ENCODE data around the gene DNAJC4.
A peak's percentile ranks its signal among the peaks of the same experiment; 100 is the strongest.

DNAJC4 gene

DNA sequence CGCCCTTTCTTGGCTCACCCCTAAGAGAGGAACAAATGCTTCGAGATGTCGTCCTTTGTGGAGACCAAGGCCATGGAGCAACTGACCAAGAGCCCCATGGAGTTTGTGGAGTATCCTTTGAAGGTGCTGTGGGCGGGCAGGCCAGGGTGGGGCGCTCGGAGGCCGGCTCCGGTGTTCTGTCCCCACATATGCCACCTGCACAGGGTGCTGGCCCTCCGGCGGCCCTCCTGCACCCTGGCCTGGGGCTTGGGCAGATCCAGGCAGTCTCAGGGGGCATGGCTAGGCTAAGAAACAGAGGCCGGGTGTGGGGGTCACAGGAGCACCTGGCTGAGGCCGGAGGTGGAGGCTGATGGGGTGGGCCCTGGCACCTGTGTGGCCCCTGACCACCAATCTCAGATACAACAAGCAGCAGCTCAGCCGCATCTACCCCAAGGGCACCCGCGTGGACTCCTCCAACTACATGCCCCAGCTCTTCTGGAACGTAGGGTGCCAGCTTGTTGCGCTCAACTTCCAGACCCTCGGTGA, 31.3 kb downstream of the DNAJC4 start:
- DNase-seq: no peak

DNA sequence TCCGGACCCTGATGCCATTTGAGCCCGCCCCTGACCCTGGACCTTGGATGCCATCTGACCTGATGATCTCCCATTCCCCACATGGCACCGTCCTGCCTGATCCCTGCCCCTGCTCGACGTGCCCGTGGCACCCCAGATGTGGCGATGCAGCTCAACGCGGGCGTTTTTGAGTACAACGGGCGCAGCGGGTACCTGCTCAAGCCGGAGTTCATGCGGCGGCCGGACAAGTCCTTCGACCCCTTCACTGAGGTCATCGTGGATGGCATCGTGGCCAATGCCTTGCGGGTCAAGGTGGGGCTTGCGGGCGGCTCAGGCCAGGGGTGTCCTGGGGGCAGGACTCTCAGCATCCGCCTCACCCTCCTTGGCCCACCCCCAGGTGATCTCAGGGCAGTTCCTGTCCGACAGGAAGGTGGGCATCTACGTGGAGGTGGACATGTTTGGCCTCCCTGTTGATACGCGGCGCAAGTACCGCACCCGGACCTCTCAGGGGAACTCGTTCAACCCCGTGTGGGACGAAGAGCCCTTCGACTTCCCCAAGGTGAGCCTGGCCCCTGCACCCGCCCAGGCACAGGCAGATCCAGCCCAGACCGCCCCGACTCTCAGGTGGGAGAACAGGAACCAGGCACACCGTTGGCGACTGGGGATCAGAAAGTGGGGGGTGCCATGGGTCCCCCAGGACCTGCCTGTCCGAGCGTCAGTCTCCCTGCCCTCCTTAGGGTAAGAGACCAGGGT, 32.1 kb downstream of the DNAJC4 start:
- DNase-seq: no peak

DNA sequence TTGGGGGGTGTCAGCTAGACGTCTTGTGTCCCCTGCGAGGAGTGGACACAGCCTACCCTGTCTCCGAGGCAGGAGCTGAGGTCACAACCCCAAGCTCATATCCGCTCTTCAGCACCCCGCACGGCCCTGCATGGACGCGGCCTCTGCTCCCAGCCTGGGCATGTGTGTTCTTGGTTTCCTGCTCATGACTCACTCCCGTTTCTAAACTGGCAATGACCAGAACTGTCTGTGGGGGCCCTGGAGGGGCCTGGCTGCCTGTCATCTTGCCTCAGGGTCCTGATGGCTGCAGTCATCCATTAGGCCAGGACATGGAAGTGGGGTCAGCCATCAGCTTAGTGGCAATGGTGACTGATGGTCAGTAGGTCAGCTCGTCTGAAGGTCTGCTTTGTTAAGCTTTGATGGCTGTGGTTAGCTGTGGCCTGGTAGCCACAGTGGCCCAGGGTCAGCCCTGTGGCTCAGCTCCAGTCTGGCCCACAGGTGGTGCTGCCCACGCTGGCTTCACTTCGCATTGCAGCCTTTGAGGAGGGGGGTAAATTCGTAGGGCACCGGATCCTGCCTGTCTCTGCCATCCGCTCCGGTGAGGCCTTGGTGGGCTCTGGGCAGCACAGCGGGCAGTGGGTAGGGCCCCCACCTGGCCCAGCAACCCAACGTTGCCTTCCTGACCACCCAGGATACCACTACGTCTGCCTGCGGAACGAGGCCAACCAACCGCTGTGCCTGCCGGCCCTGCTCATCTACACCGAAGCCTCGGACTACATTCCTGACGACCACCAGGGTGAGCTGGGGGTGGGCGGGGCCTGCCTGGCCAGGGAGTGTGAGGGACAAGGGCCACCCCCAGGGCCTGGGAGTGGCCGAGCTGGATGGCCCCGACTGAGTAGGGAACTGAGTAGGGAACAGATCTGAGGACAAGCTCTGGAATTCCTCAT, 32.9 kb downstream of the DNAJC4 start:
- DNase-seq: no peak

DNA sequence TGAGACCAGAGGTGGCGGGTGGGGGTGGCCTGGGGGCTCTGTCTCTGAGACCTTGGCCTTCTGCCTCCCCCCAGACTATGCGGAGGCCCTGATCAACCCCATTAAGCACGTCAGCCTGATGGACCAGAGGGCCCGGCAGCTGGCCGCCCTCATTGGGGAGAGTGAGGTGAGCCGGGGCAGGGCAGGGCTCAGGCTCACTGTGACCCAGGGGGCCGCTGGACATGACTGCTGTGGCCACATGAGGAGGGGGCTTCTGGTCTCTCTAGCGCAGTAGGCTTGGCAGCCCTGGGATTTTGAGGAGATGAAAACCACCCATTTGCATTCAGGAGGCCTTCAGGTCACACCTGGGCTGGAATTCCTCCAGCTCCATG, 33.6 kb downstream of the DNAJC4 start:
- DNase-seq: no peak

DNA sequence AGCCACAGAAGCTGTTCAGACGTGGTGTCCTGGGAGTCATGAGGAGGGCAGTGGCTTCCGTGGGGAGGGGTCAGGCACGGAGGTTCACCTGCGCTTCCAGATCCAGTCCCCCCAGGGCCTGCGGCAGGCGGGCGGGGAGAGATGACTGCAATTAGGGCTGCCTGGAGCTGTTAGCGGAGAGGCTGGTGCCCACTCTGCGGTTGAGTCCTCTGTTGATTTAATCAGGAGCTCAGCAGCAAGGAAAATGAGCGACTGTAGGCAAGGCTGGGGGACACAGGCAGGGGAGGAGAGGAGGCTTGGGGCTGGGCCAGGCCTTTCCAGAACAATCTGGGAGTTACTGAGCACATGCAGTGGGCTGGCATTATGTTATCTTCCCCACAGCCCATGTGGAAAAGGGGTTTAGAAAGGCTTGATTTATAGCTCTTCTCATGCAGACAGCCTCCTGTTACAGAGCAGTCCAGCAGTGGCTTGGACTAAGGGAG, 34.1 kb downstream of the DNAJC4 start:
- DNase-seq: no peak

DNA sequence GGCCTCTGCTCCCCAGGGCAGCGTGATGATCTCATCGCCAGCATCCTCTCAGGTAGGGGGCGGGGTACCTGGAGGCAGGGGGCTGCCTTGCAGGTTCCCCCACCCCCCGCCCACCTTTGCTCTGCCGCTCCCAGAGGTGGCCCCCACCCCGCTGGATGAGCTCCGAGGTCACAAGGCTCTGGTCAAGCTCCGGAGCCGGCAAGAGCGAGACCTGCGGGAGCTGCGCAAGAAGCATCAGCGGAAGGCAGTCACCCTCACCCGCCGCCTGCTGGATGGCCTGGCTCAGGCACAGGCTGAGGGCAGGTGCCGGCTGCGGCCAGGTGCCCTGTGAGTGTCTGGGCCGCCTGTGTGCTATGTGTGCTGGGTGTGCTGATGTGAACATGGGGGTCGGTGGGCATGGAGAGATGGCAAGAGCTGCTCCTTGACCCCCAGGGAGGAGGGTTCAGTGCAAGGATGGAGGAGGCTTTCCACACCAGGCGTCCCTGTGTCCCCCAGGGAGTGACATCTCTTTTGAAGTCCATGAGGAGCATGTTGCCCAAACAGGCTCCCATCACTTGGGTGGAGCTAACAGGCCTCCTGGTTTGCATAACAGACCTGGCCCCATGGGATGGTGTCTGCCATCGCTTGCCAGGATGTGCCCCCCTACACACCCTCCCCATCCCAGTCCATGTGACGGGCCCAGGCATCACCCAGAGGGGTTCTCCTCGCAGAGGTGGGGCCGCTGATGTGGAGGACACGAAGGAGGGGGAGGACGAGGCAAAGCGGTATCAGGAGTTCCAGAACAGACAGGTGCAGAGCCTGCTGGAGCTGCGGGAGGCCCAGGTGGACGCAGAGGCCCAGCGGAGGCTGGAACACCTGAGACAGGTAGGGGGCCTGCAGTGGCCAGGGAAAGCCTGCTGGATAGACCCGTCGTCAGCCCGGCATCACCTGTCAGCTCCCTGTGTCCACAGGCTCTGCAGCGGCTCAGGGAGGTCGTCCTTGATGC, 35.1 kb downstream of the DNAJC4 start:
- DNase-seq: no peak

DNA sequence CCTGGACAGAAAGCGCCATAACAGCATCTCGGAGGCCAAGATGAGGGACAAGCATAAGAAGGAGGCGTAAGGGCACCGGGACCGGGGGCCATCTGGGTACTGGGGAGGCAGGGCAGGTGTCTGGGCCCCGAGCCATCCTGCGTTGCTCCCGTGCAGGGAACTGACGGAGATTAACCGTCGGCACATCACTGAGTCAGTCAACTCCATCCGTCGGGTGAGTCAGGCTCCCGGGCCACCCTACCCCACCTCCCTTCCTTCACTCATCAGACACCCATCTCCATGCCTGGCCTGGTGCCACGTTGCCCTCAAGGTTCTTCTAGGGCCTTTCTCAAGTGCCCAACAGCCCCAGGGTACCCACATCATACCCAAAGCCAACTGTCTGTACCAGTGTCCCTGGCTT, 36.0 kb downstream of the DNAJC4 start:
- no peak for DNase-seq

DNA sequence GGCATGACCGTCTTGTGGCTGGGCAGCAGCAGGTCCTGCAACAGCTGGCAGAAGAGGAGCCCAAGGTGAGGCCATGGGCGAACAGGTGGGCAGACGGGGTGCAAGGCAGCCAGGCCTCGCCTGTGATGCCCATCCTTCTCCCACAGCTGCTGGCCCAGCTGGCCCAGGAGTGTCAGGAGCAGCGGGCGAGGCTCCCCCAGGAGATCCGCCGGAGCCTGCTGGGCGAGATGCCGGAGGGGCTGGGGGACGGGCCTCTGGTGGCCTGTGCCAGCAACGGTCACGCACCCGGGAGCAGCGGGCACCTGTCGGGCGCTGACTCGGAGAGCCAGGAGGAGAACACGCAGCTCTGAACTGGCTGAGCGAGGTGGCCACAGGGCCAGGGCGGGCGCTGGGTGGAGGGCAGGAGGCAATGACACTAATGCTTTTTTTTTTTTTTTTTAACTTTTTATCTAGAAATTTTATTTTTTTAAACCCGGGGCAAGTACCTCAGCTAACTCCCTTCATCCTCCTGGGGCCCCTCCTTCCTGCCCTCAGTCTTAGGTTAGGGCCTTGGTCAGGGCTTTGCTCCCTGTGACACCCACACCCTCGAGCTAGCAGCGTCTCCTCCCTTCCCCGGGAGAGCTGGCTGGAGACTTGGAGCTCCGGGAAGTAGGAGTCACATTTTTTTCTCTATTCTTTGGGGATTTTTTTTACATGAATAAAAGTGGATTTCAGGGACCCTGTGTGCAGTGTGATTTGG, 37.0 kb downstream of the DNAJC4 start:
- DNase-seq: no peak

DNA sequence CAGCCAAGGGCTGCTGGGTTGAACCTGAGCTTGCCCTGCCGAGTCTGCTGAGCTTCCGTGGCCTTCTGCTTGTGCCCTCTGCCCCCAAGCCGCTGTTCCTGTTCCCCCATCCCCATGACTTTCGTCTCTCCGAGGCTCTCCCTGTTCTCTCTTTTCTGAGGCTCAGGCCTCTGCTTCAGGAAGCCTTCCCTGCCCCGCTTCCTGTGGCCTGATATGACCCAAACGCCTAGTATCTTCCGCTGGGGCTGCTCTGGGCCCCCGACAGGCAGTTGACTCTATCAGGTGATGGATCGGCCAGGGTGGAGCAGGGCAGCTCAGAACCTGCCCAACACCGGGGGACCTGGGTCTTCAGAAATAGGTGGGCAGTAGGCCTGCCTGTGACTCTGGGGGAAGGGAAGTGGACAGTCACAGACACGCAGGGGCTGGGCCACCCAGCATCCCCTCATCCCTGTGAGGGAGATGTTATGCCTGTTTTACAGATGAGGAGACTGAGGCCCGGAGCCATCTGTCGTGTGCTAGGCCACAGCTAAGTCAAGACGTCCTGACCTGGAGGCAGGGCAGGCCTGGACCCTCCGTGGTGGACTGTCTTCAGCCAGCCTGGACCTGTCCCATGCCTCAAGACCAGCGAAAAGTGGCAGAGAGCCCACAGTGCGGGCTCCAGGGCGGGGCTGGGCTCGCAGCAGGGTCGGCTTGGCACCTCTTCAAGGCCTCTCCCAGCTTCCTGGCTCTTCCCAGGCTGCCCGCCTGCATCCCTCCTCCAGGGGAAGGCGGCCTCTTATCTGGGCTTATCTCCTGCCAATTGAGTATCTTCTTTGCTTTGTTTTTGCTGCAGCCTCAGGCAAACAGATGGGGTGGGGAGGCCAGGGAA, 37.9 kb downstream of the DNAJC4 start:
- DNase-seq: no peak

DNA sequence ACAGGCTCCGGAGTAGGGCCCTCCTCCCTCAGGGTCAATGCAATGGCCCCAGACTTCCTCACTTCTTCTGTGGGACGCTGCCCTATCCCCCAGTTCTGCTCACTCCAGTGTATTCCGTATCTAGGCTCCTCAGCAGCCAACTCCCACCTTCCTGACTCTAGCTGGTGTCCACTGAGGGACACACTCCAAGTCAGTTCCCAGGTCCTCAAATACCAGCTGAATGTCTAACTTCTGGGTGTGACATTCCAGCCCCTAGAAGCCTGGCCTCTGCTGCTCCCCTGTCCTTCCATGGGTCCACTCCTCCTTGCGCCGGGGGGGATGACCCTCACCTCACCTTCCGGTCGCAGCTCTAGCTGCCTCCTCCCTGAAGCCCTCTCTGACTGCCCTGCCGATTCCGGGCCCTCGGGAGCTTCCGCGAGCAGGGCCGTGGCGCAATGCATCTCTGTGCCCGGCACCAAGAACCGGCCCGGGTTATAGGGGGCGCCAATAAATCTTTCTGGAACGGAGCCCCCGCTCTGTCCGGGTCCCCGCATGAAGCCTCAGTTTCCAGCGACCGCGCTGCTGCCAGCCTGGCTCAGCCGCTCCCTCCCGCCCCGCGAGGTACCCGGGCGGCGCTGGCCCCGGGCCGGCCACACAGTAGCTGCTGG, 38.7 kb downstream of the DNAJC4 start:
- DNase-seq: no peak

DNA sequence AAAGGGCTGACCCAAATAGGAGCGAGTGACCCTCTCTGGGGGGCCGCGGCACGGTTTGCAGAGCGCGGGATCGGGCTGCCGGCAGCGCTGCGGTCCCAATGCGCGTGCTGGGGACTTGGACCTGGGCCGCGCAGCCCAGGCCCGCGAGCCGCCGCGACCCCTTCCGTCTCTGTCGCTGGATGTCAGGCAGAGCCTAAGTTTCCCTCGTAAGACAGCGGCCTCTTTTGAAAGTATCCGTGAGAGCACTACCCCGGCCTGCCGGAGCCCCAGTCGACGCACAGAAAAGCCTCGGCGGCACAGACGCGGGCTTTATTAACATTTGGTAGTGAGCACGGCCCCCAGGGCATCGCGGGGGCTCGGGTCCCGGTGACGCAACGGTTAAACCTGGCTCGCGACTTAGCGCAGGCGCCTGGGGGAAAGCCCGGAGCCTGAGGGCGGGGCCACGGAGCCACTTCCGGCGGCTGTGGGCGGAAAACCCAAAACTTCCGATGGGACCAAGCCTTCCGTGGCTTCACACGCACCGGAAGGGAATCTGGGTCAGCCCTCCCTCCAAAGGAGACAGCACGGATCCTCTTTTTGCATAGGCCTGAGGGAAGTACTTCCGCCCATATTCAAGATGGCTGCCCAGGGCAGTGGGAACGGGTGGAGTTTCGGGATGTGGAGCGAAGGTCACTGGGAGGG, 39.3 kb downstream of the DNAJC4 start:
- DNase-seq: peak; percentile 96

DNA sequence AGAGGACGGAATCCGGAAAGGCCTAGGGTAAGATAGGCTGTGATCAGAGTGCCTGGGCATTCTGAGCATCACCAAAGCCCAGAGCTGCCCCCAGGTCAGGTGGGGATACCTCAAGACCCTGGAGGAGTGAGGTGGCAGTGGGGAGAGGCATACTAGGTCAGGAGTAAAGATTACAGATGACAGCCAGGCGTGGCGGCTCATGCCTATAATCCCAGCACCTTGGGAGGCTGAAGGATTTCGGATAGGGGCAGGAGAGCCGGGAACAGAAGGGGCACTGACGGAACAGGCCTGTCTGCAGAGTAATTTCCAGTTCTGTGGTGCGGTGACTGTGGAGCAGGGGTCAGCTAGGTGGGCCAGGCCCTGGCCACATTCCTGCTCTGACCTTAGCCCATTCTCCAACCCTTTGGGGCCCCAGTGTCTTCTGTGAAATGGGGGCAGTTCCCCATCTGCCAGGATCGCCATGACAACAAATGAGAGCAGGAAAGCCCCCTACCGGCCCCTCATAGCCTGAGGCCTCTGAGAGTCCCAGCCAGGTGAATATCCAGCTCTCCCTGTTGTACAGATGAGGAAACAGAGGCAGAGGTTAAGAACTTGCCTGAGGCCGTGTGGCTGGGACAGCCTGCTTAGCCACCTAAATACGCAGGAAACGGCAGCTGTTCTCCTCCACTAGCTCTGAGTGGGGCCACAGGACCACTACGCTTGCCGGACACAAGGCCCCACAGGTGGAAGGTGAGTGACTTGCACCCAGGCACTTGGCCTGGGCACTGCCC, 44.9 kb downstream of the DNAJC4 start:
- no peak for DNase-seq

DNA sequence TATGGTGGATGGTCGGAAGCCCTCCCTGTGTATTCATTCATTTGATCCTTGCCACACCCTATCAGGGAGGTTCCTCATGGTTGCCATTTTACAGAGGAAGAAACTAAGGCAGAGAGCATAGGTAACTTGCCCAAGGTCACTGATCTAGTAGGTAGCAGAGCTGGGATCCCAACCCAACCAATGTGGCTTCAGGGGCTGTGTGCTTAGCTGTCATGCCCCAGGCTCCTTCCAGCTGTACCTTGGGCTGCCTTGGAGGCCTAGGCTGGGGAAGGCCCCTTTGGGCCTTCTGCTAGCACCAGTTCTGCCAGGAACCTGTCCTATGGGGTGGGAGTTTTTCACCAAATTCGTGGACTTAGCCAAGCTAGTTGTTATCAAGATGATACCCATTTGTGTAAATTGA, 45.5 kb downstream of the DNAJC4 start:
- no peak for DNase-seq

DNA sequence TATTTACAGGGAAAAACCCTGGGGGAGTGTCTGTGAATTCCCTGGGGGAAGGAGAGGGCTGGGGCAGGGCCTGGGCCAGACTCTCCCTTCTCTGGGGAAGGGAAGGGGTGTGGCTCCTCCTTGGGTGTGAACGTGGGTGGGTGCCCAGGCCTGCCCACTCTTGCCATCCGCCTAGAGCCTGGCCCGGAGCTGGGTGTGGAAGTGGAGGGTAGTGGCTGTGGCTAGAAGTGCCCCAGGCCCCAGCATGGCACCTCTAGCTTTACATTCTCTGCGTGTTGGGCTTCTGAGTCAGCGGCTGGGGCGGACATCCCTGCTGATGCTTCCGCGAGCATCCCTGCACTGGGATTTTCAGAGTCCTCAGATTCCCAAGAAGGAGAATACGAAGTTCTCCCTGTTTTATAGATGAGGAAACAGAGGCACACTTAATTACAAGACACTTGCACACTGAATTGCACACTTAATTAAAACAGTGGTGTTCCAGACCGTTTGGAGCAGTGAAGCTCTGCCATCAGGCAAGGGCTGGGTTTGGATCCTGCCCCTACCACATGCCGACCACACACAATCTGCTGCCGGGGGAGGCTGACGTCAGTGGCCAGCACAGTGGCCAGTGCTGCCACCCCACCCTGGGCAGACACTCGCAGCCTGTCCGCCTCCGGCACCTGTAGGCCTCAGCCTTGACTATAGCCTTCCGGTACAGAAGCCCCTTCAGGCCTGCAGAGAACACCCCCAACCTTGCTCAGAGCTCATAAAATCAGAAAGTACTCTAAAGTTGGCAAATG, 46.5 kb downstream of the DNAJC4 start:
- no peak for DNase-seq

DNA sequence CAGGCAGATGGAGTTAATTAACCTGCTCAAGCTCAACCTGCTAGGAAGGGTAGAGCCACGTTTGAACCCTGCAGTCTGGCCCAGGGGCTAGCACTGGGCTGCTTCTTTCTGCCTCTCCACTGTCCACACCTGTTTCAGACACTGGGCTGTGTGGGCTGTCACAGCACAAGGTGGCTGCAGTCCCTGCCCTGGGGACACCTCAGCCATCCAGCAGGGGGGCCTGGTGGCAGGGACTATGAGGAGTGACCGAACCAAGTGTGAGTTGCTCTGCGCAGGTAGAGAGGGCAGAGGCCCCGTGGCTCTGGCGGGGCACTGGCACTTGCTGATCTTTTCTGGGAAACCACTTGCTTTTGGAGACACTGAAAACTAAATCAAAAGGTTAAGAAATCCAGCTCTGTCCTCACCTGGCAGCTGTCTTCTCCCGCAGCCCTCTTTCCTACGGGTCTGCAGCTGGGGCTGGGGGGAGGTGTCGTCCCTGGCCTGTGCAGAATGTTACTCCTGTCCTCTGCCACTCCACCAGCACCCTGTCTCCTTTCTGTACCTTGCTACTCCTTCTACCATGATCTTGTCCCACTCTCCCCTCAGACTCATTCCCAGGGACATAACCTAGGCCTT, 48.3 kb downstream of the DNAJC4 start:
- no peak for DNase-seq

DNA sequence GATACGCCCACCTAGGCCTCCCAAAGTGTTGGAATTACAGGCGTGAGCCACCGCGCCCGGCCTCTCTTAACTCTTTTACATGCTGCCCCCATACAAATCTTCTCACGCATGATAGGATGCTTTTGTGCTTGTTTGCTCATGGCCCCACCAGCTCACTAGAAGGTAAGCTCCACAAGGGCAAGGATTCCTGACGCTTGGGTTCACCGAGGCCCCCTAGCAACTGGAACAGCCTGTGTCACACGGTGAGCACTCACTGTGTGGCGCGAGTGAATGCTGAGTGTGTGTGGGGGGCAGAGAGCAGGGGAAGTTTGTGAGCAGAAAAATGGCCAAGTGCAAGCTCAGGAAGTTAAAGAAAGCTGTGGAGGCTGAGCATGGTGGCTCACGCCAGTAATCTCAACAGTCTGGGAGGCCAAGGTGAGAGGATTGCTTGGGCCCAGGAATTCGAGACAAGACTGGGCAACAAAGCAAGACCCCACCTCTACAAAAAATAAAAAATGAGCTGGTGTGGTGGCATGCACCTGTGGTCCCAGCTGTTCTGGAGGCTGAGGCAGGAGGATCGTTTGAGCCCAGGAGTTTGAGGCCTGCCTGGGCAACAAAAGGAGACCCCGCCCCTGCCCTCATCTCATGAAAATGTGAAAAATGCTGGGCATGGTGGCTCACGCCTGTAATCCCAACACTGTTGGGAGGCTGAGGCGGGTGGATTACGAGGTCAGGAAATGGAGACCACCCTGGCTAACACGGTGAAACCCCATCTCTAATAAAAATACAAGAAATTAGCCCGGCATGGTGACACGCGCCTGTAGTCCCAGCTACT, 51.8 kb downstream of the DNAJC4 start:
- DNase-seq: no peak

DNA sequence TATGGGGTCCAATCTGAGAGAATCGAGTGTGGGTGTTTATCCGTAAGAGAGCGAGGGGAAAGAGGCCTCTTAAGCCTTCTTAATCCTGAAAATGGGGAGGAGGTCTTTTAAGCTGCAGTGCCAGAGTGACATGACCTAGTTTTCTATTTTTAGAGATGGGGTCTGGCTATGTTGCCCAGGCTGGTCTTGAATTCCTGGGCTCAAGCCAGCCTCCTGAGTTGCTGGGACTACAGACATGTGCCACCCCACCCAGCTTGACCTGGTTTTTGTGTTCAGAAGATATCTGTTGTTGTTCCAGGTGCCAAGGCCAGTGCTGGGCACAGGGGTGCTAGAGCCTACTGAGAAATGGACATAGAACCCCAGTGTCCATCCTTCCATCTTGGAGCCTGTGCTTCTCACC, 52.7 kb downstream of the DNAJC4 start:
- no peak for DNase-seq
